NCI-H1417 (cell line): ENCODE results near the gene EXOC7.
"Not testable (repeated sequence)": the region's sequence is repeated elsewhere in the genome, so short reads cannot be mapped to it uniquely, and the experiment has no call there.

Experiments used
- DNase-seq, 3 experiments: peaks; one replicate each; lab custom pipeline; 2025; lab: John Stamatoyannopoulos, UW

EXOC7 gene

GRCh38 chr17:76074390-76075363 is 28.9 kb downstream of the EXOC7 start, which contains the start of gene GALR2:
GALR2 (plus strand) TSS chr17:76074781; CDS start chr17:76074884, 103 bp downstream.
- DNase-seq, result peak in 2 of 3 experiments; percentile 23 to 33

GRCh38 chr17:76072148-76072858 is 31.3 kb downstream of the EXOC7 start, which contains the start of gene SRP68:
SRP68 (minus strand) TSS chr17:76072517; CDS start chr17:76072491, 26 bp downstream.
- DNase-seq, result peak; percentile 88 to 93 (median 90)

- no peak for DNase-seq
These were observed 31.9 kb downstream of the EXOC7 start for GRCh38 chr17:76071531-76072147.

GRCh38 chr17:76065775-76066174 is 37.8 kb downstream of the EXOC7 start:
- no peak for DNase-seq

- DNase-seq, result no peak
These were observed 39.6 kb downstream of the EXOC7 start for GRCh38 chr17:76063875-76064546.

- DNase-seq, result not testable (repeated sequence)
These were observed 45.3 kb downstream of the EXOC7 start for GRCh38 chr17:76058264-76058663.

- DNase-seq, result no peak
These were observed 46.7 kb downstream of the EXOC7 start for GRCh38 chr17:76056882-76057281.

- no peak for DNase-seq
These were observed 49.5 kb downstream of the EXOC7 start for GRCh38 chr17:76054112-76054476.

GRCh38 chr17:76053246-76054111 is 50.1 kb downstream of the EXOC7 start:
- no peak for DNase-seq

GRCh38 chr17:76051561-76051960 is 52.0 kb downstream of the EXOC7 start:
- DNase-seq, result no peak

GRCh38 chr17:76050538-76051467 is 52.8 kb downstream of the EXOC7 start:
- no peak for DNase-seq

- no peak for DNase-seq
These were observed 53.6 kb downstream of the EXOC7 start for GRCh38 chr17:76049836-76050537.

- DNase-seq, result no peak
These were observed 54.3 kb downstream of the EXOC7 start for GRCh38 chr17:76049239-76049638.

- no peak for DNase-seq
These were observed 54.9 kb downstream of the EXOC7 start for GRCh38 chr17:76048711-76049110.

- no peak for DNase-seq
These were observed 55.5 kb downstream of the EXOC7 start for GRCh38 chr17:76048025-76048605.

GRCh38 chr17:76046064-76046463 is 57.5 kb downstream of the EXOC7 start:
- DNase-seq, result no peak

GRCh38 chr17:76044475-76045007 is 59.0 kb downstream of the EXOC7 start:
- not testable (repeated sequence) for DNase-seq

- not testable (repeated sequence) for DNase-seq
These were observed 60.7 kb downstream of the EXOC7 start for GRCh38 chr17:76042868-76043267.
